ENCODE results near the gene EIF2B2.

Gene EIF2B2

DNA sequence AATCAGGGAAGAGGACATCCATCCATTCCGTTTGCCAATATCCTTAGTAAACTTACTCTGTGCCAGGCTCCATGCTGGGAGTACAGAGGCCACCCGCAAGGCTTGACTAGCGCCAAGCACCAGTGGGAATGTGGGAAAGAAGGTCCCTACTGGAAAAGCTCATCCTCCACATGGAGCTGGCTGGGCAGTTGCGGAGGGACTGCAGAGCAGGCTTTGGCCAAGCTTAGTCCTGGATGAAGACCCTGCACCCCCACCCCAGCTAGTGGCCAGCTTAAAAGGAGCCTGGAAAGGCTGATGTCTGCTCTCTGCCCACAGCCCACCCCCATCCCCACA lies 22.4 kb upstream of the EIF2B2 start:
- TF ChIP-seq CTCF (conservative IDR thresholded peaks at IDR 0.05; ENCODE audit: low read length) = no peak
- TF ChIP-seq EZH2phosphoT487 (IDR thresholded peaks at IDR 0.05; ENCODE audit: borderline replicate concordance) = no peak
- H3K4me2 ChIP-seq (ENCODE audit: low read depth, low read length, poor library complexity, severe bottlenecking) = no peak overlapping the region

GRCh38 chr14:74980731-74981461 lies 21.8 kb upstream of the EIF2B2 start:
- Histone ChIP-seq H4K20me1 (ENCODE audit: insufficient read depth, low read length, poor library complexity, severe bottlenecking) (no peaks in the 10 kb centered on the region), H3K4me3 (ENCODE audit: low read length, poor library complexity, severe bottlenecking) (no peak overlapping the region), H3K9me2 (replicated peaks; ENCODE audit: low read depth, low read length) (no peaks in the 10 kb centered on the region), H3K27me3 (ENCODE audit: insufficient read depth, low read length, poor library complexity, severe bottlenecking) (no peaks in the 10 kb centered on the region), H3K9me3 (ENCODE audit: insufficient read depth, low read depth, low read length) (no peaks in the 10 kb centered on the region), H3K36me3 (ENCODE audit: insufficient read depth, low read length) (no peaks in the 10 kb centered on the region), H3K4me1 (ENCODE audit: insufficient read depth, low read length, poor library complexity, severe bottlenecking) (no peaks in the 10 kb centered on the region), H3K4me2 (ENCODE audit: low read depth, low read length, poor library complexity, severe bottlenecking) (no peak overlapping the region), H2AFZ (ENCODE audit: low read length) (no peak overlapping the region), H3K79me2 (ENCODE audit: insufficient read depth, low read length) (no peaks in the 10 kb centered on the region), H3K9ac (ENCODE audit: low read depth, low read length, poor library complexity, severe bottlenecking) (no peak overlapping the region), H3F3A (ENCODE audit: low read depth) (no peaks in the 10 kb centered on the region)
- TF ChIP-seq CTCF (conservative IDR thresholded peaks at IDR 0.05; ENCODE audit: low read length) = no peak
- TF ChIP-seq EZH2phosphoT487 (IDR thresholded peaks at IDR 0.05; ENCODE audit: borderline replicate concordance) = no peak

More for the DNA sequence above, 22.4 kb upstream of the EIF2B2 start:
- Histone ChIP-seq H3K79me2 (ENCODE audit: insufficient read depth, low read length) (no peaks in the 10 kb centered on the region), H3K9me3 (ENCODE audit: insufficient read depth, low read depth, low read length) (no peaks in the 10 kb centered on the region), H3K4me3 (ENCODE audit: low read length, poor library complexity, severe bottlenecking) (no peak overlapping the region), H3K4me1 (ENCODE audit: insufficient read depth, low read length, poor library complexity, severe bottlenecking) (no peaks in the 10 kb centered on the region), H3K9me2 (replicated peaks; ENCODE audit: low read depth, low read length) (no peaks in the 10 kb centered on the region), H3K27me3 (ENCODE audit: insufficient read depth, low read length, poor library complexity, severe bottlenecking) (no peaks in the 10 kb centered on the region), H3K36me3 (ENCODE audit: insufficient read depth, low read length) (no peaks in the 10 kb centered on the region), H4K20me1 (ENCODE audit: insufficient read depth, low read length, poor library complexity, severe bottlenecking) (no peaks in the 10 kb centered on the region), H3K9ac (ENCODE audit: low read depth, low read length, poor library complexity, severe bottlenecking) (no peak overlapping the region), H3F3A (ENCODE audit: low read depth) (no peaks in the 10 kb centered on the region), H2AFZ (ENCODE audit: low read length) (no peak overlapping the region)

- Histone ChIP-seq H3K9me3 (ENCODE audit: insufficient read depth, low read depth, low read length) (no peaks in the 10 kb centered on the region), H3K79me2 (ENCODE audit: insufficient read depth, low read length) (no peaks in the 10 kb centered on the region), H3K9ac (ENCODE audit: low read depth, low read length, poor library complexity, severe bottlenecking) (no peak overlapping the region), H3K36me3 (ENCODE audit: insufficient read depth, low read length) (no peaks in the 10 kb centered on the region), H3K9me2 (replicated peaks; ENCODE audit: low read depth, low read length) (no peaks in the 10 kb centered on the region), H2AFZ (ENCODE audit: low read length) (no peak overlapping the region), H3F3A (ENCODE audit: low read depth) (no peaks in the 10 kb centered on the region), H3K4me2 (ENCODE audit: low read depth, low read length, poor library complexity, severe bottlenecking) (no peak overlapping the region), H3K27me3 (ENCODE audit: insufficient read depth, low read length, poor library complexity, severe bottlenecking) (no peaks in the 10 kb centered on the region), H3K4me3 (ENCODE audit: low read length, poor library complexity, severe bottlenecking) (no peak overlapping the region), H4K20me1 (ENCODE audit: insufficient read depth, low read length, poor library complexity, severe bottlenecking) (no peaks in the 10 kb centered on the region), H3K4me1 (ENCODE audit: insufficient read depth, low read length, poor library complexity, severe bottlenecking) (no peaks in the 10 kb centered on the region)
- TF ChIP-seq CTCF (conservative IDR thresholded peaks at IDR 0.05; ENCODE audit: low read length) (no peak), EZH2phosphoT487 (IDR thresholded peaks at IDR 0.05; ENCODE audit: borderline replicate concordance) (no peak)
Observed at GRCh38 chr14:74981462-74981782, 21.3 kb upstream of the EIF2B2 start.
